Measurements from ENCODE around the gene SBSN. TPM values are rescaled to one million over a fixed set of nuclear protein-coding genes. Genes with fewer than 3 reads are reported as not detected.

SBSN gene
- total RNA-seq, 1 experiment from 2014 or later, result 0.15 TPM

GRCh38 chr19:35509861-35510625 lies 18.1 kb downstream of the SBSN start:
- no peaks in the 10 kb centered on the region for H3K9me3 ChIP-seq (ENCODE audit: control insufficient read depth, low read depth, low read length)
- H3K18ac ChIP-seq (ENCODE audit: insufficient read length, low read depth, low read length), result peak overlapping the region; percentile 83
- H2BK5ac ChIP-seq (ENCODE audit: insufficient read length, low read length), result peak overlapping the region; percentile 23
- no peak overlapping the region for H3K23ac ChIP-seq (ENCODE audit: insufficient read length, low read depth, low read length)
- peak overlapping the region; percentile 94 for H3K4me2 ChIP-seq (ENCODE audit: insufficient read depth, insufficient read length, low read length)
- no peak overlapping the region for H3K56ac ChIP-seq (ENCODE audit: insufficient read length, low read depth, low read length)
- H3K23me2 ChIP-seq (ENCODE audit: insufficient read length, low read depth, low read length, poor library complexity, severe bottlenecking), result peaks cover 12% of the 10 kb centered on the region
- WGBS (ENCODE audit: extremely low coverage, insufficient read length, low lambda C conversion rate), result no CpG with 5 or more reads among the region's 39 CpGs
- DNase-seq, result peak; percentile 95
- peaks cover 4% of the 10 kb centered on the region; the same call in 1 of the 2 replicates for H3K79me2 ChIP-seq (ENCODE audit: insufficient read depth, low read length)
- H4K5ac ChIP-seq (ENCODE audit: insufficient read length, low read depth, low read length), result peak overlapping the region; percentile 20
- H3K79me1 ChIP-seq (ENCODE audit: insufficient read depth, low read depth, low read length, poor library complexity, severe bottlenecking), result no peaks in the 10 kb centered on the region
- peaks cover 26% of the 10 kb centered on the region for H3K27me3 Mint-ChIP-seq (ENCODE audit: low read depth)
- H3K27ac Mint-ChIP-seq, result peak overlapping the region; percentile 99 to 100 (median 99)
- peaks cover 29 to 33% (median 33%) of the 10 kb centered on the region in 3 experiments for H3K36me3 Mint-ChIP-seq (ENCODE audit: insufficient read depth in 1 of 3, low read depth in 3 of 3)
- peak overlapping the region; percentile 89 for H2BK12ac ChIP-seq (ENCODE audit: insufficient read length, low read depth, low read length)
- H3K4ac ChIP-seq (ENCODE audit: low read depth, low read length), result peak overlapping the region; percentile 35; the same call in 1 of the 2 replicates
- H2AFZ ChIP-seq (ENCODE audit: low read length), result no peak overlapping the region
- peaks cover 22 to 40% of the 10 kb centered on the region in 2 experiments for H3K4me1 Mint-ChIP-seq
- no peaks in the 10 kb centered on the region for H4K20me1 ChIP-seq (ENCODE audit: control insufficient read depth, insufficient read depth, insufficient read length)
- peak overlapping the region; percentile 62 for H2BK120ac ChIP-seq (ENCODE audit: low read depth, low read length, poor library complexity, severe bottlenecking)
- H2BK15ac ChIP-seq (ENCODE audit: low read depth, low read length), result no peak overlapping the region
- H2AK5ac ChIP-seq (ENCODE audit: insufficient read length, low read length), result no peak overlapping the region
- H4K8ac ChIP-seq (replicated peaks; ENCODE audit: insufficient read length, low read depth, low read length), result no peak overlapping the region
- H3K9ac ChIP-seq (ENCODE audit: extremely low read depth, insufficient read length, low read length), result peak overlapping the region; percentile 88
- peak overlapping the region; percentile 16 for H4K91ac ChIP-seq (ENCODE audit: insufficient read length, low read depth, low read length)
- H3K9me3 Mint-ChIP-seq, result no peaks in the 10 kb centered on the region
- H2BK20ac ChIP-seq (ENCODE audit: low read depth, low read length, poor library complexity, severe bottlenecking), result no peak overlapping the region
- H3K14ac ChIP-seq (ENCODE audit: insufficient read depth, low read length), result peak overlapping the region; percentile 94
- H3K27ac ChIP-seq (ENCODE audit: insufficient read length, low read depth, low read length), result peak overlapping the region; percentile 36
- peak; percentile 100 for TF ChIP-seq CTCF (conservative IDR thresholded peaks at IDR 0.05)
- no peaks in the 10 kb centered on the region for H3K4me1 ChIP-seq (ENCODE audit: insufficient read depth, low read length)
- no peaks in the 10 kb centered on the region; the same call in 1 of the 2 replicates for H3K27me3 ChIP-seq (ENCODE audit: insufficient read depth, low read length)
- H3T11ph ChIP-seq (ENCODE audit: low read length), result no peak overlapping the region
- H3K4me3 Mint-ChIP-seq, result peak overlapping the region; percentile 97 to 98
